NCI-H2196 treated with DMSO at 0.1 percent for 48 hours (cell line): ENCODE data around the gene LRRC42.
A peak's percentile ranks its signal among the peaks of the same experiment; 100 is the strongest.
"Not testable (repeated sequence)": the region's sequence is repeated elsewhere in the genome, so short reads cannot be mapped to it uniquely, and the experiment has no call there.

Source experiments
- DNase-seq: peaks from one replicate; lab custom pipeline; 2025; ENCODE audit not compliant: unreplicated experiment; lab: John Stamatoyannopoulos, UW

LRRC42 gene

DNA sequence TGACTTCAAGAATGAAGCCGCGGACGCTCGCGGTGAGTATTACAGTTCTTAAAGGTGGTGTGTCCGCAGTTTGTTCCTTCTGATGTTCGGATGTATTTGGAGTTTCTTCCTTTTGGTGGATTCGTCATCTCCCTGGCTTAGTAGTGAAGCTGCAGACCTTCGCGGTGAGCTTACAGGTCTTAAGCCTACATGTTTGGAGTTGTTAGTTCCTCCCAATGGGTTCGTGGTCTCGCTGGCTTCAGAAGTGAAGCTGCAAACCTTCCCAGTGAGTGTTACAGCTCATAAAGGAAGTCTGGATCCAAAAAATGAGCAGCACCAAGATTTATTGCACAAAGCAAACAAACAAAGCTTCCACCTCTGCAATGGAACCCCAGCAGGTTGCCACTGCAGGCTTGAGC is 57.1 kb downstream of the LRRC42 start:
- no peak for DNase-seq

- not testable (repeated sequence) for DNase-seq
Observed at GRCh38 chr1:54003750-54004480, 57.8 kb downstream of the LRRC42 start.

- no peak for DNase-seq
Observed at GRCh38 chr1:54004481-54005049, 58.4 kb downstream of the LRRC42 start.

DNA sequence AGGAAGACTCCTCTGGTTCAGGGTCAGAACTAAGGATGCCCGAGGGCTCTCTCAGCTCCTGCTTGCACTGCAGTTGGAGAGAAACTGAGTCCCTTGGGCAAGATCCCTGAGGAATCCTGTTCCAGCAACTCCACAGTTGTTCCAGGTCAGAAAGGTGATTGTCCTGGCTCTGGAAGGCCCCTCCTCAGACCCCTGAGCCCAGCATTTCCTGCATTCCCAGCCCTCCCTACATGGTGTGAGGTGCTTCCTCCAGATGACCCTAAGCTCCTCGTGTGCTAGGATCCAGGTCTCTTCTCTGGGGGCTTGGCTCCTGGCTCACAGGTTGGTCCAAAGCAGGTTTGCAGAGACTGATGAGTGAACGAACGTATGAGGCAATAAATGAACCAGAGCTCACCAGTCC is 60.4 kb downstream of the LRRC42 start:
- DNase-seq = no peak

DNA sequence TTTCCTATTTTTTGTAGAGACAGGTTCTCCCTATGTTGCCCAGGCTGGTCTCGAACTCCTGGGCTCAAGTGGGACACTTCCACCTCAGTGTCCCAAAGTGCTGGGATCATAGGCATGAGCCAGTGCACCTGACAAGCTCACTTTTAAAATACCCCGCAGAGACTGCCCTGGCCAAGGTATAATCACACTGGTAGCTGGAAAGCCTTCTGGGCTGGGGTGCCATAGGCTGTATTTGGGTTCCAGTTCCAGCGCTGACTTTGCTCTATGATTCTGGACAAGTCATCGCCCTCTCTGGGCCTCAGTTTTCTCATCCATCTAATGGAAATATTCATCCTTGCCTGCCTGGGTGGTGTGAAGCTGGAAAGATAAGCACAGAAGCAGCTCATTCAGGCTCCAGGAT is 61.5 kb downstream of the LRRC42 start:
- no peak for DNase-seq

DNA sequence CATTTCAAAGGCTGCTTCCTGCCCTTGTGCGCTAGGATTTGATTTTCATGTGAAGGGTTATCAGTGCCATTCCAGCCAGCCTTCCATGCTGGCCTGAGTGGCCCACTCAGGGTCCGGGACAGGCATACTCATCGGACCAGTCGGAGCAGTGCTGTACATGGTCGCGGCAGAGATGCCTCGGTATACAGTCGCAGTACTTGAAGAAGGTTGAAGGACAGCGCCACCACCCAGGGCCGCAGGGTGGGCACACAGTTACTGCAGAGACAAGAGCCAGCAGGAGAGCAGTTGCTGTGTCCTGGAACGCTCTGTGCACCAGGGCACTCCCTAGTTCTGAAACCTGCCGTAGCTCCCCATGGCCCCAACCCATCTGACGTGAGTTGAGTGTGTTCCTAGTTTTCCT is 62.7 kb downstream of the LRRC42 start:
- no peak for DNase-seq

GRCh38 chr1:54009406-54009805 is 63.3 kb downstream of the LRRC42 start:
- DNase-seq = no peak

- no peak for DNase-seq
Observed at GRCh38 chr1:54010415-54011117, 64.4 kb downstream of the LRRC42 start.

- DNase-seq = no peak
Observed at GRCh38 chr1:54011316-54012007, 65.3 kb downstream of the LRRC42 start.

DNA sequence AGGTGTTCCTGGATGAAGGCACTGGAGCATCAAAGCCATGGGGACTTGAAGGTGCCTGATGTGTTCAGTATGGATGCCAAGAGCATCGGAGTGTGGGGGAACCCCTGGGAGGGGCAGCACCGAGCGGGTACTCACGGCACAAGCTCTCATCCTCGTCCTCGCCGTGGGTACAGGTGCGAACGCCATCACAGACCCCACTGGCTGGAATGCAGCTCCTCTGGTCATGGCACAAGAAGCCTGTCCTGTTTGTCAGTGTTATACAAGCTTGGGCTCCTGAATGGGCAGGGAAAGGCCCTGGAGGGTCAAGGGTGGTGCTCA is 65.8 kb downstream of the LRRC42 start:
- DNase-seq = no peak

DNA sequence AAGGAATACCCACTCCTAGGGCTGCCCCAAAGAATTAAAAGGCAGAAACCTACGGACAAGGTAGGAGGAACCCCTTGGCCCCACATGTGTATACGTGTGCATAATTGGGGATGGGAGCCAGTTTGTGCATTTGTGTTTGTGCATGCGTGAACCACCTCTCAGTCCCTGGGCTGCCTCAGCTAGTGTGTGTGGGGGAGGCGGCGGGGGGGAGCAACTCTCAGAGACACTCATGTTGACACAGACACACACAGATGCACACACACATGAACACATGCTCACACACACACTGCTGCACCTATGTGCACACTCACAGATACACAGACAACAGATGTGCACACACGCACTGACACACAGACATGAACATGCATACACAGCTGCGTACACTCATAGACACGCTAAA is 66.7 kb downstream of the LRRC42 start:
- no peak for DNase-seq

- no peak for DNase-seq
Observed at GRCh38 chr1:54013393-54014008, 67.4 kb downstream of the LRRC42 start.

- no peak for DNase-seq
Observed at GRCh38 chr1:54014009-54014629, 68.0 kb downstream of the LRRC42 start.

- peak; percentile 39 for DNase-seq
Observed at GRCh38 chr1:54016343-54017282, 70.5 kb downstream of the LRRC42 start.
